ENCODE measurements around the gene GK.

DNA sequence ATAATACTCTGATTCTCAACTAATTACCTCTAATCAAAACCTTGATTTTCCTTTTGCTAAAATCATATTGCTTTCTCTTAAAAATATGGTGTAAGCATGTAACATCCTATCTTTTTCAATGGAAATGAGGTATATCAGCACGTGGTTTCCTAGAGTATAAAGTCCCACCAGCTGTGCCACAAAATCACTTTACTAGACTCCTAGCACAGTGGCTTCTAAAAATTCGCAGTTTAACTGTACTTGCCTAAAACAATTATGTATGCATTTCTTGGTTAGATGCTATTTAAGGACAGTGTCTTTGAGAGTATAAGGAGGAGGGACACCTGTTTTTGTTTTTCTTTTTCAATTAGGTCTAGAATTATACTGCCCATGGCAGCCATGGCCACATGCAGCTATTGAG lies 62.8 kb downstream of the GK start:
- TF ChIP-seq, protein P1, sequence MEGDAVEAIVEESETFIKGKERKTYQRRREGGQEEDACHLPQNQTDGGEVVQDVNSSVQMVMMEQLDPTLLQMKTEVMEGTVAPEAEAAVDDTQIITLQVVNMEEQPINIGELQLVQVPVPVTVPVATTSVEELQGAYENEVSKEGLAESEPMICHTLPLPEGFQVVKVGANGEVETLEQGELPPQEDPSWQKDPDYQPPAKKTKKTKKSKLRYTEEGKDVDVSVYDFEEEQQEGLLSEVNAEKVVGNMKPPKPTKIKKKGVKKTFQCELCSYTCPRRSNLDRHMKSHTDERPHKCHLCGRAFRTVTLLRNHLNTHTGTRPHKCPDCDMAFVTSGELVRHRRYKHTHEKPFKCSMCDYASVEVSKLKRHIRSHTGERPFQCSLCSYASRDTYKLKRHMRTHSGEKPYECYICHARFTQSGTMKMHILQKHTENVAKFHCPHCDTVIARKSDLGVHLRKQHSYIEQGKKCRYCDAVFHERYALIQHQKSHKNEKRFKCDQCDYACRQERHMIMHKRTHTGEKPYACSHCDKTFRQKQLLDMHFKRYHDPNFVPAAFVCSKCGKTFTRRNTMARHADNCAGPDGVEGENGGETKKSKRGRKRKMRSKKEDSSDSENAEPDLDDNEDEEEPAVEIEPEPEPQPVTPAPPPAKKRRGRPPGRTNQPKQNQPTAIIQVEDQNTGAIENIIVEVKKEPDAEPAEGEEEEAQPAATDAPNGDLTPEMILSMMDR (conservative IDR thresholded peaks at IDR 0.05; ENCODE audit: low read length) = no peak
- TF ChIP-seq EZH2phosphoT487 (IDR thresholded peaks at IDR 0.05; ENCODE audit: borderline replicate concordance) = no peak
